ENCODE measurements around the gene TUT4.

GRCh38 chr1:52506920-52507546, 45.9 kb downstream of the TUT4 start:
- TF ChIP-seq POLR2AphosphoS5 (IDR thresholded peaks at IDR 0.05; ENCODE audit: low read depth, low read length) (no peak), REST (IDR thresholded peaks at IDR 0.05; ENCODE audit: insufficient read depth in 1 of 2, low read depth in 2 of 2, low read length in 2 of 2) (no peak), SIN3A (IDR thresholded peaks at IDR 0.05; ENCODE audit: borderline replicate concordance, insufficient read depth, low read length) (no peak), TAF1 (IDR thresholded peaks at IDR 0.05; ENCODE audit: borderline replicate concordance, insufficient read depth, low read length) (no peak)

Data from PFSK-1 (cell line).